ENCODE results near the gene NODAL.

Gene NODAL

GRCh38 chr10:70440296-70441160 is 953 bp downstream of the NODAL start:
- TF ChIP-seq, protein P1, sequence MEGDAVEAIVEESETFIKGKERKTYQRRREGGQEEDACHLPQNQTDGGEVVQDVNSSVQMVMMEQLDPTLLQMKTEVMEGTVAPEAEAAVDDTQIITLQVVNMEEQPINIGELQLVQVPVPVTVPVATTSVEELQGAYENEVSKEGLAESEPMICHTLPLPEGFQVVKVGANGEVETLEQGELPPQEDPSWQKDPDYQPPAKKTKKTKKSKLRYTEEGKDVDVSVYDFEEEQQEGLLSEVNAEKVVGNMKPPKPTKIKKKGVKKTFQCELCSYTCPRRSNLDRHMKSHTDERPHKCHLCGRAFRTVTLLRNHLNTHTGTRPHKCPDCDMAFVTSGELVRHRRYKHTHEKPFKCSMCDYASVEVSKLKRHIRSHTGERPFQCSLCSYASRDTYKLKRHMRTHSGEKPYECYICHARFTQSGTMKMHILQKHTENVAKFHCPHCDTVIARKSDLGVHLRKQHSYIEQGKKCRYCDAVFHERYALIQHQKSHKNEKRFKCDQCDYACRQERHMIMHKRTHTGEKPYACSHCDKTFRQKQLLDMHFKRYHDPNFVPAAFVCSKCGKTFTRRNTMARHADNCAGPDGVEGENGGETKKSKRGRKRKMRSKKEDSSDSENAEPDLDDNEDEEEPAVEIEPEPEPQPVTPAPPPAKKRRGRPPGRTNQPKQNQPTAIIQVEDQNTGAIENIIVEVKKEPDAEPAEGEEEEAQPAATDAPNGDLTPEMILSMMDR (IDR thresholded peaks at IDR 0.05; ENCODE audit: low read depth, low read length) = no peak
- no peak for DNase-seq (ENCODE audit: extremely low read depth, low read depth)

DNA sequence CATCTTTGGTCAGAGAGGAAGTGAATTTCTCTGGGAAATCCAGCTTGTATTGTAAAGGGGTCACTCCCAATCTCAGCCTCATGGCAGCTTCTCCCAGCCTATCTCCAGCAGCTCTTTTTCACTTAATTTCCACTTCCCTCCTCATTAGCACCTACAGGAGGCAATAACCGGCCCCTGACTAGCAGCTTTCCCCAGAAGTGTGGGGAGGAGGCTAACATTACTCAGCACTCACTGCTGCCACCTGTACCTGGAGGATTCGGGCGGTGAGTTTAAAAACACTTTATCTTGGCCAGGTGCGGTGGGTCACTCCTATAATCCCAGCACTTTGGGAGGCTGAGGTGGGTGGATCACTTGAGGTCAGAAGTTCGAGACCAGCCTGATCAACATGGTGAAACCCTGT is 3.8 kb downstream of the NODAL start:
- no peak for DNase-seq (ENCODE audit: extremely low read depth, low read depth)
- TF ChIP-seq, protein P1 (IDR thresholded peaks at IDR 0.05; ENCODE audit: low read depth, low read length) = no peak

- no peak for DNase-seq (ENCODE audit: extremely low read depth, low read depth)
- TF ChIP-seq, protein P1 (IDR thresholded peaks at IDR 0.05; ENCODE audit: low read depth, low read length) = no peak
Observed at GRCh38 chr10:70435241-70436085, 6.0 kb downstream of the NODAL start.

DNA sequence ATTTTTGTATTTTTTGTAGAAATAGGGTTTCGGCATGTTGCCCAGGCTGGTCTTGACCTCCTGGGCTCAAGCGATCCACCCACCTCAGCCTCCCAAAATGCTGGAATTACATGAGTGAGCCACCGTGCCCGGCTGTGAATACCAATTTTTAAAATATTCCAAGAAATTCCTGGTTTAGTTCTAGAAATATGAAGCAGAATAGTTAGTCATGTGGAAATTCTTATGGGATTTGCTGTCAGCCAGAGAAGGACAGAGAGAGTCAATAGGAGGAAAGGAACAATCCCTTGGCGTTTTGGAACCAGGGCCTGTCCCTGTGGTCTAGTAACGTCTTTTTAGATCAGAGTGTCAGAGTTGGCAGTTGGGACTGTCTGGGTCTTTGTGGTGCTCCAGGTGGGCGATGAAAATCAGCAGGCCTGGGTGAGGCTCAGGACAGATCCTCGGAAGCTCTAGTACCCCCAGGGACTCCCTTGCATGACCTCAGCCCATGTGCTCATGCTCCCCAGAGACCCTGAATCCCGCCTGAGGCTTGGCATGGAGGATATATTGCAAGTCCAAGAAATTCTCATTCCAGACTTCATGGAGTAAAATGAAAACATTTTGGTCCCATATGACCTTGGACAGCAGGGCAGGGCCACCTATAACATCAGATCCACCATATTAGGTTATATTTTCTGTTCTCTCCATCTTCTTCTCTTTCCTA is 7.8 kb downstream of the NODAL start:
- TF ChIP-seq, protein P1 (IDR thresholded peaks at IDR 0.05; ENCODE audit: low read depth, low read length) = no peak
- no peak for DNase-seq (ENCODE audit: extremely low read depth, low read depth)

DNA sequence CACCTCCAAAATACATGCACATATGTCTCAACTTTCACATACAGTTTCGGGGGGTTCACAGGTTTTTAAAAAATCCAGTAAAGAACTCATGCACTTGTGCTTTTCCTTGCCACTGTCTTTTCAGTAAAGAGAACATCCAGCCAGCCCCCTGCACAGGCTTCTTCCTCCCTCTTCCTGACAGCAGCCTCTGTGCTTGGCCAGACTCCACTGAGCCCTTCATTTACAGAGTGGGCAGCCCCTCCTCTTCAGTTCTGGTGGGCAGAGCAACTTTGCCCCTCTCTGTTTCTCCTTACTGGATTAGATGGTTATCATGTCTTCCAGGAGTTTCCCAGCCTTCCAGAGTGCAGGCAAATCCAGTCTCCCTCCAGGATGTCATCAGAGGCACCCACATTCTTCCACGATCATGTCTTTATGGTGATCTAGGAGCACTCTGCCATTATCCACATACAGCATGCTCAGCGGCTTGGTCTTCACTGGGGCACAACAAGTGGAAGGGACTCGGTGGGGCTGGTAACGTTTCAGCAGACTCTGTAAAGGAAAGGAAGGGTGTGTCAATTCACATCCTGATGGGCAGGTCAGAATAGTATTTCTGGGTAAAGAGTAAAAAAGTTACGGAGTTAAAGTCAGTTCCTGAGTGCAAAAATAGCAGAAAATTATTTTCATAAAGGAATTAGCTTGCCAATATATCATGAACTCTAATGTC is 8.8 kb downstream of the NODAL start:
- DNase-seq (ENCODE audit: extremely low read depth, low read depth) = no peak
- TF ChIP-seq, protein P1 (IDR thresholded peaks at IDR 0.05; ENCODE audit: low read depth, low read length) = no peak

GRCh38 chr10:70432101-70432500 is 9.4 kb downstream of the NODAL start:
- no peak for DNase-seq (ENCODE audit: extremely low read depth, low read depth)
- TF ChIP-seq, protein P1 (IDR thresholded peaks at IDR 0.05; ENCODE audit: low read depth, low read length) = no peak

Data from AG09319 (cell line).